Measurements from ENCODE around the gene FOXN3.
"Not testable (repeated sequence)": the region's sequence is repeated elsewhere in the genome, so short reads cannot be mapped to it uniquely, and the experiment has no call there.

The FOXN3 gene

DNA sequence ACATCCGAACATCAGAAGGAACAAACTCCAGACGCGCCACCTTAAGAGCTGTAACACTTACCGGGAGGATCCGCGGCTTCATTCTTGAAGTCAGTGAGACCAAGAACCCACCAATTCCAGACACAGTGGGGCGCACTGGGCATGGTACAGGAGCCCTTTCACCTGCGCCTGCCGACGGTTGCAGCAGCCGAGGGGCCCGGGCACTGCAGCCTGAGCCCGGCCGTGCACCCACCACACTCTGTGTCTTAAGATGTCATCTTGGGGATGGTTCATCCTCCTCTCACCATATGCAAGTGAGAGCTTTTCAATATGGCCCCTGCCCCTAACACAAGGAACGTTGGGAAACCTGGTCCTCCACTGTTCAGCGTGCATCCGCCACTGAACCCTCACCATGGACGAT lies 304.3 kb downstream of the FOXN3 start:
- DNase-seq: no peak

- DNase-seq: not testable (repeated sequence)
Observed at GRCh38 chr14:89111766-89112543, 305.1 kb downstream of the FOXN3 start.

DNA sequence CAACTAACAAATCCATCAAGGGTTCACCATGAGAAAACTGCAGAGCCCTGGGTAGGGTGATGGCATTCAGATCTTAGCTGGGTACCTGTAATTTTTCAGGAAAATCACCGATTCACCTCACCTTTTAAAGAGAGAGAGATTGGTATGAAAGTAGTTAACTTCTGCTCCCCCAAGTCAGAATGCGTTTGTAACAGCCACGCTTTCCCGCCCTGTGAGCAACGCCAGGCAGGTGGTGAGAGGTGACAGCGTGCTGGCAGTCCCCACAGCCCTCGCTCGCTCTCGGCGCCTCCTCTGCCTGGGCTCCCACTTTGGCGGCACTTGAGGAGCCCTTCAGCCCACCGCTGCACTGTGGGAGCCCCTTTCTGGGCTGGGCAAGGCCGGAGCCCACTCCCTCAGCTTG lies 305.8 kb downstream of the FOXN3 start:
- not testable (repeated sequence) for DNase-seq

DNA sequence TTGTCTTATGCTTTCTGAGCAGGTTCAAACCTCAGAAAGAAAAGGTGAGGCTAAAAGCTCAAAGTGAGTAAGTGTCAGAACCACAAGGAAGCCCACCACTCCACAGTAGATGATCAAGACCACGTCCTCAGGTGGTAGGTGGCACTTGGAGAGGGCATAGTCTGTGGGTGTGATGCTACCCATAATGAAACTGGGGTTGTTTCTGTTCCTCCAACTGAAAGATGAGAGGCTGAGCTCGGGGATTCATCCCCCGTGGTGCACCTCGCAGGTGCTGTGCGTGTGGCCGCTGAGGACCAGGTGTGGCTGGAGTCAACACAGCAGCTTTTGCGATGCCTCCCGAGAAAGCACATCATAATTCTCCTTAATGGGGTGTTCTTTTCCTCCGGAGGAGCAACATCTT lies 306.9 kb downstream of the FOXN3 start:
- DNase-seq: no peak

- no peak for DNase-seq
Observed at GRCh38 chr14:89108608-89109007, 308.4 kb downstream of the FOXN3 start.

- no peak for DNase-seq
Observed at GRCh38 chr14:89107626-89108025, 309.4 kb downstream of the FOXN3 start.
